Measurements from ENCODE around the gene HFE.

Gene HFE

GRCh38 chr6:26140967-26141294 lies 53.7 kb downstream of the HFE start:
- ChIA-PET POLR2A (interaction anchor here (2.4 to 5.6 kb wide), 2 partner anchors 16 to 17 kb away, joined by 32 to 47 read pairs; a partner anchor contains a TSS), CTCF (no interaction called here)

GRCh38 chr6:26141378-26141904 lies 54.2 kb downstream of the HFE start:
- ChIA-PET POLR2A (interaction anchor here (1.1 to 5.6 kb wide), 4 partner anchors 8 to 17 kb away, joined by 3 to 47 read pairs (median 18); a partner anchor contains a TSS), CTCF (no interaction called here)
- TF ChIP-seq FOXM1 (IDR thresholded peaks at IDR 0.05; ENCODE audit: borderline replicate concordance) (no peak), HDGF (IDR thresholded peaks at IDR 0.05; ENCODE audit: borderline replicate concordance) (no peak), PKNOX1 (IDR thresholded peaks at IDR 0.05) (no peak), TARDBP (IDR thresholded peaks at IDR 0.05) (no peak), ARNT (IDR thresholded peaks at IDR 0.05) (no peak), NFRKB (IDR thresholded peaks at IDR 0.05) (no peak)
- no peak for DNase-seq (ENCODE audit: extremely low spot score)

More at GRCh38 chr6:26140967-26141294, 53.7 kb downstream of the HFE start:
- TF ChIP-seq HDGF (IDR thresholded peaks at IDR 0.05; ENCODE audit: borderline replicate concordance), result no peak
- no peak for TF ChIP-seq L3MBTL2 (conservative IDR thresholded peaks at IDR 0.05)
- TF ChIP-seq ZNF384 (IDR thresholded peaks at IDR 0.05), result no peak
- TF ChIP-seq FOXA1 (IDR thresholded peaks at IDR 0.05), result no peak
- TF ChIP-seq NFRKB (IDR thresholded peaks at IDR 0.05), result no peak
- TF ChIP-seq PKNOX1 (IDR thresholded peaks at IDR 0.05), result no peak
- TF ChIP-seq LEF1 (IDR thresholded peaks at IDR 0.05; ENCODE audit: borderline replicate concordance), result no peak
- no peak for TF ChIP-seq ARNT (IDR thresholded peaks at IDR 0.05)
- TF ChIP-seq SUZ12 (IDR thresholded peaks at IDR 0.05), result no peak
- TF ChIP-seq FOXK2 (IDR thresholded peaks at IDR 0.05), result no peak
- DNase-seq (ENCODE audit: extremely low spot score), result no peak

- no peak for DNase-seq (ENCODE audit: extremely low spot score)
- CTCF ChIA-PET, result no interaction called here
- POLR2A ChIA-PET, result interaction anchor here (1.1 to 5.6 kb wide), 4 partner anchors 8 to 18 kb away, joined by 3 to 47 read pairs (median 18); a partner anchor contains a TSS
- no peak for TF ChIP-seq CTBP1 (IDR thresholded peaks at IDR 0.05; ENCODE audit: borderline replicate concordance)
- TF ChIP-seq ZNF384 (IDR thresholded peaks at IDR 0.05), result no peak
- TF ChIP-seq FOXK2 (IDR thresholded peaks at IDR 0.05), result no peak
- no peak for TF ChIP-seq LEF1 (IDR thresholded peaks at IDR 0.05; ENCODE audit: borderline replicate concordance)
- TF ChIP-seq L3MBTL2 (conservative IDR thresholded peaks at IDR 0.05), result no peak
- no peak for TF ChIP-seq BHLHE40 (IDR thresholded peaks at IDR 0.05; ENCODE audit: borderline replicate concordance)
- no peak for TF ChIP-seq PKNOX1 (IDR thresholded peaks at IDR 0.05)
- no peak for TF ChIP-seq NFRKB (IDR thresholded peaks at IDR 0.05)
- TF ChIP-seq ARNT (IDR thresholded peaks at IDR 0.05), result no peak
- TF ChIP-seq SP1 (IDR thresholded peaks at IDR 0.05), result no peak
- no peak for TF ChIP-seq TARDBP (IDR thresholded peaks at IDR 0.05)
- TF ChIP-seq FOXA1 (IDR thresholded peaks at IDR 0.05), result no peak
Observed at GRCh38 chr6:26142026-26142425, 54.8 kb downstream of the HFE start.
